ENCODE measurements around the gene MDH1B. TPM values are rescaled to one million over a fixed set of nuclear protein-coding genes. Genes with fewer than 3 reads are reported as not detected.
"Not testable (repeated sequence)": the region's sequence is repeated elsewhere in the genome, so short reads cannot be mapped to it uniquely, and the experiment has no call there.

The MDH1B gene
- polyA plus RNA-seq (ENCODE audit: insufficient read length in 4 of 4) = 10 to 100 TPM; 11.0 to 17.1 (median 13.6) TPM

DNA sequence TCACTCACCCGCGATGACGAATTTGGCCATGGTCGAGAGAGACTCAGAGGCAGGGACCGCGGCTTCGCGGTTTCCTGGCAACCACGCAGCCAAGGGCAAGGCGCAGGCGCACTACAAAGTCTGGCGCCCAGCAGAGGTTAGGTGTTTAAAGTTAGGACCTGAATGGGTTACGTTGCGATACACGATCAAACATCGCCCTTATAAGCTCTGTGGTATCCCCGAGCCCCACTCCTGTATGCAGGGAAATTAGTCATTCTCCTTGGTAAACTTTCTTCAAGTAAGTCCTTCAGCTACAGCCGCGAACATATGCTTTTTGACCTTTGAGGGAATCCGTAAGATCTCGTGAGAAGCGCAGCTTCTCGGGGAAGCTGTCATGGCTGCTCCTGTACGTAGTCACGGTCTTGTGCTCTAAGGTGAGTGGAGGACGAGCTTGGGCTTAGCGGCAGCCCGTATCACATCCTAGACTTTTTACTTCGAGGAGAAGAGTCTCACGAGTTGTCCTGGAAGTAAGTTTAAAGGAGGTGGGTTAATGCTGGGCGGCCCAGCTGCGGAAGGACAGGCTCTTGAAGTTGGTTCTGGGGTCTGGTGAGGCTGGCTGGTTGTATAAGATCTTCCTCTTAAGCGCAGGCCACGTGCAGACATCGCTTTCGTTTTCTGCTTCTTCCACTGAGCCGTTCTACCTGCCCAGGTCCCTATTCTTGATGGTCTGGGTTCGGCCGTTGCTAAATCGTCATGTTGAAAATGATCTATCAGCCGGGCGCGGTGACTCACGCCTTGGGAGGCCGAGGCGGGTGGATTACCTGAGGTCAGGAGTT, at the start of gene MDH1B, which contains the start of gene FASTKD2:
Gene MDH1B (minus strand): TSS at position 87 of the 815 bp plus-strand sequence. CDS start 57 bp downstream, at position 30.
Gene FASTKD2 (plus strand): TSS at position 365 of the 815 bp plus-strand sequence. CDS start 1,088 bp downstream, outside the sequence.
- peak; percentile 94 to 98 (median 95) for DNase-seq (ENCODE audit: low read depth in 4 of 4, low spot score in 2 of 4)

DNA sequence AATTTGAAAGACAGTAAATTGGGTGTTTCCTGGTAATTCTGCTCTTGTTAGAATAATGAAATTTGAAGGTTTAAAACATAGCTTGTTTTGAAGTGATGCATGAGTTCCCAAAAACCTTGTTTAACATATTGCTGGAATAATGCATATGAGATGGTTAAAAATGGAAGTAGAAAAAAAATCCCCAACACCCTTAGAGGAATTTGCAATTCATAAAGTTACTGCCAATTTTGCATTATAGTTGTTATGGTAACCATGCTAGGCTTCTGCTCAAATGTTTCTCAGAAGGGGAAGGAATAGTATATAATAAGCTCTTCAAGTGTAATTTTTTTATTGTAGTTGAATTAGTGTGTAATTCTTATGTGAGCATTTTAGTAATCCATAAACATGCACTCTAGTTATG, 49.4 kb upstream of the MDH1B start:
- DNase-seq (ENCODE audit: low read depth in 4 of 4, low spot score in 2 of 4) = no peak

DNA sequence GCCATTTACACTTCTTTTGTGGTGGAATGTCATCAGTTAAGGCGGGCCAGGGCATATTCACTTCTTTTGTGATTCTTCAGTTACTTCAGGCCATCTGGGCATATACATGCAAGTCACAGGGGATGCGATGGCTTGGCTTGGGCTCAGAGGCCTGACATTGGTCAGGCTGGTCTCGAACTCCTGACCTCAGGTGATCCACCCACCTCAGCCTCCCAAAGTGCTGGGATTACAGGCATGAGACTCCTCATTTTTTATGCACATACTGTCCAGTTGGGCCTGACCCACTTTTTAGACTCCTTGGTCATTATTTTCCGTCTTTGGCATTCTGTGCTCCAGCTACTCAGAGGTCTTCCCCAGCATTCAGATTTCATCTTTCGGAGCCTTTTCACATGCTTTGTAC, 47.3 kb upstream of the MDH1B start:
- not testable (repeated sequence) for DNase-seq (ENCODE audit: low read depth in 4 of 4, low spot score in 2 of 4)

- DNase-seq (ENCODE audit: low read depth in 4 of 4, low spot score in 2 of 4) = not testable (repeated sequence)
Measured at GRCh38 chr2:206807624-206808023, 42.5 kb upstream of the MDH1B start.

GRCh38 chr2:206805887-206806607, 40.9 kb upstream of the MDH1B start:
- peak in 1 of 4 donors; percentile 4 for DNase-seq (ENCODE audit: low read depth in 4 of 4, low spot score in 2 of 4)

GRCh38 chr2:206804326-206804725, 39.2 kb upstream of the MDH1B start:
- DNase-seq (ENCODE audit: low read depth in 4 of 4, low spot score in 2 of 4) = no peak

GRCh38 chr2:206802654-206803514, 37.8 kb upstream of the MDH1B start:
- DNase-seq (ENCODE audit: low read depth in 4 of 4, low spot score in 2 of 4) = no peak

DNA sequence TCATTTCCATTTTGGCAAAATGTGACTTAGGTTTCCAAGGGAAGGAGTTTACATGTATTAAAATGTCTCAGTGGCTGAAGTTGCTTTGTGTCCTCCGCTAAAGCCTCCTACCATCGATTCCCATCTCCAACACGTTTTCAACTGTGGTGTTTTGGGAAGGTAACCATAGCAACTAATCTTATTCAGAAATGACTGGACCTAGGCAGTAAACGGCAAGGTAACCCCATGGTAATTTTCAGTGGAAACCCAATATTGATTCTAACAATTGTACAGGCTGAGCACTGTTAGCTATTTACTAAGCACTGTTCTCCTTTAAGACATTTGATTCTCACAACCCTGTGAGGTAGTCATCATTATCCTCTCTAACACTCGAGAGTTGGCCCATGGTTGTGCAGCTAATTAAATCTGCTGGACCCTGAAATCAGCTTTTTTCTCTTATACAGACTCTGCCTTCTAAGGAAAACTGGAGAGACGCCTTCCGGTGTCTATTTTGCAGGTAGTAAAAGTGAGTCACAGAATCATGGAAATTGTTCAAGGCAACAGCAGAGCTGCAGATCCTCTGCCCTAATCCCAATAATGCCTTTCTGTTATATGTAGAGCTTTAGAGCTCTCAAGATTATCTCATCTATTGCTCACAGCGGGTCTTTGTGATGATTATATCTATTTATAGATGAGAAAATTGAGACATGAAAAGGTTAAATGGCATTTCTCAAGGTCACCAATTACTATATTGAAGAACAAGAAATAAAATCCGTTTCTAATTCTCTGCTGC, 36.5 kb upstream of the MDH1B start:
- DNase-seq (ENCODE audit: low read depth in 4 of 4, low spot score in 2 of 4) = no peak

GRCh38 chr2:206800506-206801417, 35.6 kb upstream of the MDH1B start:
- peak; percentile 39 to 62 (median 48) for DNase-seq (ENCODE audit: low read depth in 4 of 4, low spot score in 2 of 4)

GRCh38 chr2:206799083-206799482, 34.0 kb upstream of the MDH1B start:
- no peak for DNase-seq (ENCODE audit: low read depth in 4 of 4, low spot score in 2 of 4)

- DNase-seq (ENCODE audit: low read depth in 4 of 4, low spot score in 2 of 4) = no peak
Measured at GRCh38 chr2:206798000-206798399, 32.9 kb upstream of the MDH1B start.

GRCh38 chr2:206797376-206797775, 32.2 kb upstream of the MDH1B start:
- DNase-seq (ENCODE audit: low read depth in 4 of 4, low spot score in 2 of 4) = no peak

GRCh38 chr2:206792645-206793044, 27.5 kb upstream of the MDH1B start:
- DNase-seq (ENCODE audit: low read depth in 4 of 4, low spot score in 2 of 4) = no peak

- no peak for DNase-seq (ENCODE audit: low read depth in 4 of 4, low spot score in 2 of 4)
Measured at GRCh38 chr2:206790311-206790935, 25.3 kb upstream of the MDH1B start.

DNA sequence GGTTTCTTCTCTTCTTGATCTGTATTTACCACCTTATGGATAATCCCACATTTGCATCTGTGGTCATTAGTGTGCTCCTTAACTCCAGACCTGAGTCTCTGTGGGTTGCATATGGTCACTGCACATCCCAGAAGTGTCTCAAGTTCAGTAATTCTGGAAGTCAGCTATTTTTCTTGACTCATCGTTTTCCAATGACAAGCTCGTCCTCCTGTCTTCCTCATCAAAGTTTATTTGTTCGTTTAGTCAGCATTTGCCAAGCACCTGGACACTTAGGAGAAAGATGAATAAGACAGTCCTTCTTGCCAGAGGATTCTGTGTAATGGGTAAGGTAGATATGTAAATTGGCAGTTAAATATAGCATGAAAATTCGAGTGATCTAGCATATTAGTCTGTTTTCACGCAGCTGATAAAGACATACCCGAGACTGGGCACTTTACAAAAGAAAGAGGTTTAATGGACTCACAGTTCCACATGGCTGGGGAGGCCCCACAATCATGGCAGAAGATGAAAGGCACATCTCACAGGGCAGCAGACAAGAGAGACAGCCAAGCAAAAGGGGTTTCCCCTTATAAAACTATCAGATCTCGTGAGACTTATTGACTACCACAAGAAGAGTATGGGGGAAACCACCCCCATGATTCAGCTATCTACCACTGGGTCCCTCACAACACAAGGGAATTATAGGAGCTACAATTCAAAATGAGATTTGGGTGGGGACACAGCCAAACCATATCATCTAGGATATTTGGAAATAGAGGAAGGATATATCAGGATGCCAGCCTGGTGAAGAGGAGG, 19.6 kb upstream of the MDH1B start:
- no peak for DNase-seq (ENCODE audit: low read depth in 4 of 4, low spot score in 2 of 4)

DNA sequence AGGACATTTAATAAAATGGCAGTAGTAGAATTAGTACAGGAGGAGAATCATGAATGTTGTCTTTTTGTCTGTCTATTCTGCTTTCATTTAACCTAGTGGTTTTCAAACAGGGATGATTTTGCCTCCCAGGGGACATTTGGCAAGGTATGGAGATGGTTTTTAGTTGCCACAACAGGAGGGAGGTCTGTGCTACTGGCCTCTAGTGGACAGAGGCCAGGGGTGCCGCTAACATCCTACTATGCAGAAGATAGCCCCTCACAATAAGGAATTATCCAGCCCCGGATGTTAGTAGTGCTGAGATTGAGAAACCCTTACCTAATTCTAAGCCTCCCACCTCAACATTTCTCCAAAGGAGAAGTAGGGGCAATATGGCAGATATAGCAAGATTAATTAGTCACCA, 18.6 kb upstream of the MDH1B start:
- no peak for DNase-seq (ENCODE audit: low read depth in 4 of 4, low spot score in 2 of 4)

DNA sequence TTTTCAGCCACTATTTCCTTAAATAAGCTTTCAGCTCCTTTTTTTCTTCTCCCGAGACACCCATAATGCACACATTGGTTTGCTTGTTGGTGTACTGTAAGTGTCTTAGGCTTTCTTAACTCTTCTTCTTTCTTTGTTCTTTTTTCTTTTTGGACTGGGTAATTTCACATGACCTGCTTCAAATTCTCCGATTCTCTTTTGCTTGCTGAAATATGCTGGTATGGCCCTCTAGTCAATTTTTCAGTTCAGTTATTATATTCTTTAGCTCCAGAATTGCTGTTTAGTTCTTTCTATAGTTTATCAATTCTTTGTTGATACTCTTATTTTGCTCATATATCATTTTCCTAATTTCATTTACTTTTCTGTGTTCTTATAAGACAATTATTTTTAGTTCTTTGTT, 15.5 kb upstream of the MDH1B start:
- DNase-seq (ENCODE audit: low read depth in 4 of 4, low spot score in 2 of 4) = no peak

DNA sequence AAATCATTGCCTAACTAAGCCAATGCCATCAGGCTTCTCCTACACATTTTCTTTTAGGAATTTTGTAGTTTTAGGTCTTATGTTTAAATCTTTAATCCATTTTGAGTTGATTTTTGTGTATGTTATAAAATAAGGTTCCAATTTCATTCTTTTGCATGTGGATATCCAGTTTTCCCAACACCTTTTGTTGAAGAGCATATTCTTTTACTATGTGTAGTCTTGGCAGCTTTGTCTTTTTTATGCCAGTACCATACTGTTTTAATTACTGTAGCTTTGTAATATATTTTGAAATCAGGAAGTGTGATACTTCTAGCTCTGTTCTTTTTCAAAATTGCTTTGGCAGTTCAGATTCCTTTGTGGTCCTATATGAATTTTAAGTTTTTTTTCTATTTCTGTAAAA, 11.3 kb upstream of the MDH1B start:
- DNase-seq (ENCODE audit: low read depth in 4 of 4, low spot score in 2 of 4) = no peak
